ENCODE results near the gene RETREG1. TPM values are rescaled to one million over a fixed set of nuclear protein-coding genes. Genes with fewer than 3 reads are reported as not detected.
A peak's percentile ranks its signal among the peaks of the same experiment; 100 is the strongest.
"Not testable (repeated sequence)": the region's sequence is repeated elsewhere in the genome, so short reads cannot be mapped to it uniquely, and the experiment has no call there.

The RETREG1 gene
- total RNA-seq, 4 donors from 2014 or later: 29.1 to 58.8 (median 43.3) TPM

DNA sequence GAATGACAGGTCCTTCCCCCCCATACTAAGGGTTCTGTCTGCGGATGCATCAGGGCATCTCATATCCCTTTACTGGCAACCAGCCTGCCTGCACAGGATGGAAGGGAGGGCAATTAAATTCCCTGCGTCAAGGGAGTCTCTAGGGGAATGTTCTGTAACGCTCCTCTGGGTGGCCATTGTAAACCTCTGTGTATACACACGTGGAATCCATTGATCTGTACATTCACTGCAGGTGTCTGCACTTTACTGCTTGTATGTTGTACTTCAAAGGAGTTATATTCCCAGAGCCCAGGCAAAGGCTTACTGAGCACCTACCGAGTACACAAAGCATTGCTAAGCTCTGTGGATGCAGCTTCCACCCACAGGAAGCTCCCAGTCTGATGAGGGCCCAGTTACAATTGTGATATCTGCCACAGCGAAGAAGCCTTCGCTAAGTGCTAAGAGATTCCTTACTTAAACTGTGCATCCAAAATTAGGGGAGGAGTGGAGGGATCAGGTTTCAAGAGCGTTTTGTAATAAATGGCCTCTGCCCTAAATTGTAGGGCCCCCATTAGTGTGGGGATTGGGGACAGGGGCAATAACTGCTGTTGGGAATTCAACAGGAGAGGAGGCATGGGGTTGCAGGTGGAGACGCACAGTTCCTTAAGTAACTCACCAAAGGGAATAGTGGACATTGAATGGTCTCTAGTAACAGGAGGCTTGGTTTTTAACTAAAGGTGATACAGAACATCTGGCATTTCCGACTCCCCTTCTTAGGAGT is 1.5 kb upstream of the RETREG1 start:
- no peak overlapping the region for H3K4me3 ChIP-seq (ENCODE audit: low read depth, poor library complexity, severe bottlenecking)
- intact Hi-C loops (cut with DNase I; ENCODE audit: low total_unique reads): no loop called here
- 83 to 85% methylated on average over 10 of the region's 10 CpGs for WGBS, 2 donors
- TF ChIP-seq, protein P1, sequence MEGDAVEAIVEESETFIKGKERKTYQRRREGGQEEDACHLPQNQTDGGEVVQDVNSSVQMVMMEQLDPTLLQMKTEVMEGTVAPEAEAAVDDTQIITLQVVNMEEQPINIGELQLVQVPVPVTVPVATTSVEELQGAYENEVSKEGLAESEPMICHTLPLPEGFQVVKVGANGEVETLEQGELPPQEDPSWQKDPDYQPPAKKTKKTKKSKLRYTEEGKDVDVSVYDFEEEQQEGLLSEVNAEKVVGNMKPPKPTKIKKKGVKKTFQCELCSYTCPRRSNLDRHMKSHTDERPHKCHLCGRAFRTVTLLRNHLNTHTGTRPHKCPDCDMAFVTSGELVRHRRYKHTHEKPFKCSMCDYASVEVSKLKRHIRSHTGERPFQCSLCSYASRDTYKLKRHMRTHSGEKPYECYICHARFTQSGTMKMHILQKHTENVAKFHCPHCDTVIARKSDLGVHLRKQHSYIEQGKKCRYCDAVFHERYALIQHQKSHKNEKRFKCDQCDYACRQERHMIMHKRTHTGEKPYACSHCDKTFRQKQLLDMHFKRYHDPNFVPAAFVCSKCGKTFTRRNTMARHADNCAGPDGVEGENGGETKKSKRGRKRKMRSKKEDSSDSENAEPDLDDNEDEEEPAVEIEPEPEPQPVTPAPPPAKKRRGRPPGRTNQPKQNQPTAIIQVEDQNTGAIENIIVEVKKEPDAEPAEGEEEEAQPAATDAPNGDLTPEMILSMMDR (IDR thresholded peaks at IDR 0.05): no peak
- no peak for TF ChIP-seq POLR2A (IDR thresholded peaks at IDR 0.05)
- no peak for DNase-seq (ENCODE audit: low spot score in 2 of 2)

GRCh38 chr5:16617274-16617968 is 624 bp upstream of the RETREG1 start:
- no peak for DNase-seq (ENCODE audit: low spot score in 2 of 2)
- intact Hi-C loops (cut with DNase I; ENCODE audit: low total_unique reads): no loop called here
- TF ChIP-seq, protein P1 (IDR thresholded peaks at IDR 0.05): no peak
- TF ChIP-seq POLR2A (IDR thresholded peaks at IDR 0.05): no peak
- 29 to 42% methylated on average over 26 to 27 of the region's 27 CpGs for WGBS, 2 donors
- H3K4me3 ChIP-seq (ENCODE audit: low read depth, poor library complexity, severe bottlenecking): no peak overlapping the region

DNA sequence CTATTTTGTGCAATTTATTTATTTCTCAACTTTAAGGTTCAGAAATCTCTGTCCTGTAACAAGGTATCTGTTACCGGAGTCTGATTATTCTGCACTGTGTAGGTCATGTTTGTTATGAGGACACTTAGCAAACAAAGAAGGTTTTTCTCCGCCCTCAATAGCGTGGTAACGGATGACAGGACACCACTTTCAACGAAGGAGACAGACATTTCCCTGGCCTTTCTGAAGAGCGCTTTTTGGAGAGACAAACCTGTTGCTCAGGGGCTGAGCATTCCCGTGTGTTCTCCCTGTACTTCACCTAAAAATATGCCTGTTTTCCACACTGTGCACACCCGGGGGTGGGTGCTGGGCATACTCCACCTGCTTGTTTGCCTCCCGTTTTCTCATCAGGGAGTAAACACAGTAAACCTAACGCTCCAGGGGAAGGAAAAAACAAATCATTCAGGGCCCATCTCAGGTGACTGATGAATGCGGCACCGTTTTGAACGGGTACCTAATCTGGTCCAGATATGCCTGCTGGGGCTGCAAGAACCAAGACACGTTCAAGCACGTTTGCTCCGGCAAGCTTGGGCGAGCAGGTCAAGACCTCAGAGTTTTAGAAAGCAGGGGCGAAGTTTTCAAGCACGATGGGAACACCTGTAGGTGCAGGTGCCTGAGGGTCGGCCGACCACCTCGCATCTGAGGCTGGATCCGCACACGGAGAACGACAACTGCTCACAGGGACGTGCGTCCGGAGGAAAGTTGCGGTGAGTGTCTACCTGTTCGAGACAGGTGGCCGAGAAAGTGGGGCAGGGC is 859 bp downstream of the RETREG1 start:
- peak overlapping the region; percentile 77 for H3K4me3 ChIP-seq (ENCODE audit: low read depth, poor library complexity, severe bottlenecking)
- DNase-seq (ENCODE audit: low spot score in 2 of 2): no peak
- 16 to 18% methylated on average over 30 to 31 of the region's 31 CpGs for WGBS, 2 donors
- no peak for TF ChIP-seq POLR2A (IDR thresholded peaks at IDR 0.05)
- TF ChIP-seq, protein P1 (IDR thresholded peaks at IDR 0.05): no peak
- intact Hi-C loops (cut with DNase I; ENCODE audit: low total_unique reads): no loop called here

DNA sequence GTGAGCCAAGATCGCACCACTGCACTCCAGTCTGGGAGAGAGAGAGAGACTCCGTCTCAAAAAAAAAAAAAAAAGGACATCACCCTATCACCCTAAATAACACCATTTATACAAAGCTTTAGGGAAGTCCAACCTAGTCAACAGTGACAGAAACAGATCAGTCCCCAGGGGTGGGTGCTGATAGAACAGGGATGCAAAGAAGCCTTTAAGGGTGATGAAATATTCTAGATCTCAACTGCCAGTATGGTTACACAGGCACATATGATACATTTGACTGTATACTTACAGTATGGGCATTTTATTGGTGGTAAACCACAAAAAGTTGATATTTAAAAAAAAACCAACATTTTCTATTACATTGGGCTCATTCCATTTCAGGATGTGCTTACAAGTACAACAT is 4.8 kb downstream of the RETREG1 start:
- intact Hi-C loops (cut with DNase I; ENCODE audit: low total_unique reads): no loop called here
- no peak overlapping the region for H3K4me3 ChIP-seq (ENCODE audit: low read depth, poor library complexity, severe bottlenecking)
- no peak for DNase-seq (ENCODE audit: low spot score in 2 of 2)
- TF ChIP-seq POLR2A (IDR thresholded peaks at IDR 0.05): no peak
- TF ChIP-seq, protein P1 (IDR thresholded peaks at IDR 0.05): no peak
- 92 to 94% methylated on average over 2 of the region's 2 CpGs for WGBS, 2 donors

DNA sequence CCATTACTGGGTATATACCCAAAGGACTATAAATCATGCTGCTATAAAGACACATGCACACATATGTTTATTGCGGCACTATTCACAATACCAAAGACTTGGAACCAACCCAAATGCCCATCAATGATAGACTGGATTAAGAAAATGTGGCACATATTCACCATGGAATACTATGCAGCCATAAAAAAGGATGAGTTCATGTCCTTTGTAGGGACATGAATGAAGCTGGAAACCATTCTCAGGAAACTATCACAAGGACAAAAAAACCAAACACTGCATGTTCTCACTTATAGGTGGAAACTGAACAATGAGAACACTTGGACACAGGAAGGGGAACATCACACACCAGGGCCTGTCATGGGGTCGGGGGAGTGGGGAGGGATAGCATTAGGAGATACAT is 5.9 kb downstream of the RETREG1 start:
- DNase-seq (ENCODE audit: low spot score in 2 of 2); intact Hi-C loops (cut with DNase I; ENCODE audit: low total_unique reads); H3K4me3 ChIP-seq (ENCODE audit: low read depth, poor library complexity, severe bottlenecking): not testable (repeated sequence)
- 86 to 98% methylated on average over 2 of the region's 2 CpGs for WGBS, 2 donors

GRCh38 chr5:16609412-16609811 is 7.4 kb downstream of the RETREG1 start:
- no peak overlapping the region for H3K4me3 ChIP-seq (ENCODE audit: low read depth, poor library complexity, severe bottlenecking)
- no peak for DNase-seq (ENCODE audit: low spot score in 2 of 2)
- TF ChIP-seq POLR2A (IDR thresholded peaks at IDR 0.05): no peak
- TF ChIP-seq, protein P1 (IDR thresholded peaks at IDR 0.05): no peak
- WGBS, 2 donors: 84 to 87% methylated on average over 9 of the region's 9 CpGs
- intact Hi-C loops (cut with DNase I; ENCODE audit: low total_unique reads): no loop called here

All from lower leg skin (tissue), 4 donors.